Nucleus accumbens (tissue), 56 donors: Measurements from ENCODE around the gene TMEM14A.
"Not testable (repeated sequence)": the region's sequence is repeated elsewhere in the genome, so short reads cannot be mapped to it uniquely, and the experiment has no call there.

Experiments
- DNase-seq, 56 donors: peaks; one replicate each; lab custom pipeline; 2025; lab: John Stamatoyannopoulos, UW

Gene TMEM14A

DNA sequence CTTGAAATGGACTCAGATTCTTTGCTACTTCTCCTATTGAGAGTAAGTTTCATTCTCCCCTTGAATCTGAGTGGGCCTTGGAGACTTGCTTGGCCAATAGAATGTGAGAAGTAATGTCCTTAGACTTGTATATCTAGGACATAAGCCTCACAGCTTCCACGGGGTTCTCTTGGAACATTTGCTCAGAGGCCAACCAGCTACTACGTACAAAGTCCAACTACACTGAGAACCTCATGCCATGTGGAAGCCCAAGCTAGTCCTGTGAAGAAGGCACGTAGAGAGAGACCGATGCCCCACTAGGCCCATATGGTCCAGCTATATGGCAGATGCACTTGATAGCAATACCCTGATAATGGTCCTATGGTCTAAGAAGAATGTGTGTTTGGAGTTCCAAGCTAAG is 22.9 kb downstream of the TMEM14A start:
- no peak for DNase-seq

DNA sequence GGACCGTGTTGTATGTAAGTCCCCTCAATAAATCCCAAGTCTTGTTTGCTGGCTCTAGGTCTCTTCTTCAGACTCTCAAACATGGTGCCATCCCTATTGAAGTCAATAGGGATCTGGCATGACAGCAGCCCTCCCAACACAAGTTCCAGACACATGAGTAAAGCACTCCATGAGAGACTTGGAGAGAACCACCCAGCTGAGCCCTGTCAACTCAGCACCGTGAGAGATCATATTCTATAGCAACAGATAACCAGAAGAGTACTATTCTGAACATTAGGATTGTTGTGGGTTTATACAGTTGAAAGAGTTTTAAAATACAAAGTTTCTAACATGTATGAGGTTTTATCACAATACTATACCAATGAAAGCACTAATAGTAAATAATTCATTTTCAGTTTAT is 23.5 kb downstream of the TMEM14A start:
- no peak for DNase-seq

DNA sequence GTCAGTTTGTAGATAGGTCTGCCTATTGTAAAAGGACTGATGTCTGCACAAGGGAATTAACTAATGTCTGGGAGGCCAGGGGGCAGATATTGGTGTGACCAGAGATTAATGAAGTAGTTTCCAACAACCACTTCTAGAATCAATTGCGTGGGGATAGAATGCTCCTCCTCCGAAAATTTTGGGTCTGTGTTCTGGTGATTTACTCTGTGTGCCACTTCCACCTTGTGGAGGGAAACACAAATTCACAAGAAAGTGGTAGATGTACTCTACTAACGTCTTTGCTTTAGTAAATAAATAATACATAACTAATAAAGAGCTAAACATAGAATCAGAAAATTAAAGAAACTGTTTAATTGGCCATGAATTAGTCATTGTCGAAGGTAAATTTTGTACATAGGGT is 25.5 kb downstream of the TMEM14A start:
- no peak for DNase-seq

DNA sequence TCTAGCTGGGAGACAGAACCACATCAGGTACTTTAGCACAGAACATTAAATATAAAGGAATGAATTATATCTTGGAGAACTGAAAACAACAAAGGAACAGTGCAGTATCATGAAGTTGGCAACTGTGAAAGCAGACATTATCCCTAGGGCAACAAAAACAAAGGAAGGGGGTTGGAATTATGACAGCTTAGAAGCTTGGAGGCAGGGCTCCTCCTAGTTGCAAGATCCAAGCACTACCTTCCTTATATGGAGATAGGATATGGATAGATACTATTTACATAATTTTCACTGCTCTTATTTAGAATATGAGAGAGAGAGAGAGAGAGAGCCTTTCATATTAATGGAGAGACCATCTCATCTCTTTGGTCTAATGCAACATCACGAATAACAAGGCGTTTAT is 27.0 kb downstream of the TMEM14A start:
- DNase-seq, result no peak

DNA sequence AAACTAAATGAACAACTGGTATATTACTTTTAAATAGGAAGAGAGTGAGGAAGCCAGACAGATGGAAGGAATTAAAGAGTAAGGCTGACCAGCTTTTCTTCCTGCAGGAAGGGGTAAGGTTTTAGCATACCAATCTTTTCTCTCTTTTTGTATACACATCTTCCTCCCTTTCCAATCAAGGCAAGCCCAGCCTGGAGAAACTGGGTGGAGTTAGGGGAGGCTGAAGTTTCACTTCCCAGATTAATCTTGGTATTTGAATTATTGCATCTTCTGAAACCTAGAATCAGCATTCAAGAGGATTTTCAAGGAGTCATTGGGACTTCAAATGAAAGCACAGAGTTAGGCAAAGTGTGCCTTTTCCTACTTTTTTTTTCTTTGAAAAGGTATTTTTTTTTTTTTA is 33.1 kb downstream of the TMEM14A start:
- DNase-seq, result no peak

DNA sequence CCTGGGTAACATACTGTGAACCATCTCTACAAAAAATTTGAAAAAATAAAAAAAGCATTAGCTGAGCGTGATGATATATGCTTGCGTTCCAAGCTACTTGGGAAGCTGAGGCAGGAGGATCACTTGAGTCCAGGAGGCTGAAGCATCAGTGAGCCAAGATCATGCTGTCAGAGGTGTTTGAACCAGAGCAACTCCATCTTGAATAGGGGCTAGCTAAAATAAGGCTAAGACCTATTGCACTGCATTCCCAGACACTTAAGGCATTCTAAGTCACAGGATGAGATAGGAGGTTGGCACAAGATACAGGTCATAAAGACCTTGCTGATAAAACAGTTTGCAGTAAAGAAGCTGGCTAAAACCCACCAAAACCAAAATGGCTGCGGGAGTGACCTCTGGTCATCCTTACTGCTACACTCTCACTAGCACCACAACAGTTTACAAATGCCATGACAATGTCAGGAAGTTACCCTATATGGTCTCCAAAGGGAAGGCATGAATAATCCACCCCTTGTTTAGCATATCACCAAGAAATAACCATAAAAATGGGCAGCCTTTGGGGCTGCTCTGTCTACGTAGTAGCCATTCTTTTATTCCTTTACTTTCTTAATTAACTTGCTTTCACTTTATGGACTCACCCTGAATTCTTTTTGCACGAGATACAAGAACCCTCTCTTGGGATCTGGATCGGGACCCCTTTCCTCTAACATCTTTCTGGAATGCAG is 34.0 kb downstream of the TMEM14A start:
- not testable (repeated sequence) for DNase-seq

DNA sequence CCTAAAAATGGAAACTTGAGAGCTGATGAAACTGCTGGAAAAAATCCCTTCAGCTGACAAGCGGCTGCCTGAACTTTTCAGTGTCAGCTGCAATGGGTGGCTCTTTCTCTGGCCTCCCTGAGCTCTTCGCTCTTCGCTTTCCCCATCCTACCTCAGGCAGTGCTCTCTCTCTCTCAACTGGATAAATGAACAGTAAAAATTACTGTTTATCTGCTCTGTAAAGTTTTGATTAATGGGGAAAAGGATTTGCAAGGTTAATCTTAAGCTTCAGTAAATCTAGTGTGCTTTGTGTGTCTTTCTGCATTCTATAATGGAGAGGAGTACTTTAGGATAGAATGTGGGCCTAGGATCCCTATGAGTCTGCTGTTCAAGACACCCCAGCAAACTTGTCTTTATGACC is 35.1 kb downstream of the TMEM14A start:
- no peak for DNase-seq

DNA sequence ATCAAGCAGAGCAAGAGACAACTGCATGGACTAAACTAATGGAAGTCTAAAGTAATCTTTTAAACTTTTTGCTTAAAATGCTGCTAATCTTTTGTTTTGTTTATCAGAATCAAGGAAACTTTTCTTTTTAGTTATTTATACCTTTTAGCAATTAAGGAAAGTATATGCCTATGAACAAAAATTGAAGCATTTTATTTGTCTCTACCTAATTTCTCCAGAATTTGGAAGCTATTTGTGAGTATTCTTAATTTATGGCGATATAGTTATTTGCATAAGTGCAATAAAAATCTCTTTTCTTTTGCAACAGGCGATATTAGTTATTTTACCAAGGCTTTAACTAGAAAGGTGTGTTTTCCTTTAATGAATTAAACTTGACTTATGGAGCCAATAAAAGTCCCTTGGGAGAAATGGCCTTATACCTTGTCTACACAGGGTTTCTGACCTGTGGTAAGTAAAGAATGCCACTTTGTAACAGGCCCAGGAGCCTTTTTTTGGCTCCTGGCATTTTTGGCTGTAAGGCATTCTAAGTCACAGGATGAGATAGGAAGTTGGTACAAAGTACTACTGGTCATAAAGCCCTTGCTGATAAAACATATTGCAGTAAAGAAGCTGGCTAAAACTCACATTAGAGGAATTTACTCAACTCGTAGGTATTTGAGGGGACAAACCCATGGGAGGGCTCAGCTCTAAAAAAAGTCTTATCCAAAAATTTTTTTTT is 37.2 kb downstream of the TMEM14A start:
- no peak for DNase-seq

DNA sequence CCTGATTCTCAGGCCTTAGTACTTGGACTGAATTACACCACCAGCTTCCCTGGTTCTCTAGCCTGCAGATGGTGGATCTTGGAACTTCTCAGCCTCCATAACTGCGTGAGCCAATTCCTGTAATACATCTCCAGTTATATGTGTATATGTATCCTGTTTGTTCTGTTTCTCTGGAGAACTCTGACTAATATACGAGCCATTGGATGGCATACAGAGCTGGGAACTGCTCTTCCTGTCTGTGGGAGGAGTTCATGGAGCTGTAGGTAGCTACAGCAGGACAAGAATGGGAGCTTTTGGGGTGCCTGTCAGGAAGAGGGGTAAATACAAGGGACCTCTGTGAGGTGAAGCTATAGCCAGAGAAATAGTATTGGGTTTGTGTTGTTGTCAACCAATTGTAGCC is 41.2 kb downstream of the TMEM14A start:
- no peak for DNase-seq

DNA sequence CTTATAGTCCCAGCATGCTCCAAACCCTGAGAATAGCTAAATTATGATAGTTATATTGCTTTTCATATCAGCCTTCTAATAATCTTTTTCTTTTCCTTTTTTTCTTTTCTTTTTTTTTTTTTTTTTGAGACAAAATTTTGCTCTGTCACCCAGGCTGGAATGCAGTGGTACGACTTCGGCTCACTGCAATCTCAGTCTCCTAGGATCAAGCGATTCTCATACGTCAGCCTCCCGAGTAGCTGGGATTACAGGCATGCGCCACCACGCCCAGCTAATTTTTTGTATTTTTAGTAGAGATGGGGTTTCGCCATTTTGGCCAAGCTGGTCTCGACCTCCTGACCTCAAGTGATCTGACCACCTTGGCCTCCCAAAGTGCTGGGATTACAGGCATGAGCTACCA is 43.8 kb downstream of the TMEM14A start:
- not testable (repeated sequence) for DNase-seq

DNA sequence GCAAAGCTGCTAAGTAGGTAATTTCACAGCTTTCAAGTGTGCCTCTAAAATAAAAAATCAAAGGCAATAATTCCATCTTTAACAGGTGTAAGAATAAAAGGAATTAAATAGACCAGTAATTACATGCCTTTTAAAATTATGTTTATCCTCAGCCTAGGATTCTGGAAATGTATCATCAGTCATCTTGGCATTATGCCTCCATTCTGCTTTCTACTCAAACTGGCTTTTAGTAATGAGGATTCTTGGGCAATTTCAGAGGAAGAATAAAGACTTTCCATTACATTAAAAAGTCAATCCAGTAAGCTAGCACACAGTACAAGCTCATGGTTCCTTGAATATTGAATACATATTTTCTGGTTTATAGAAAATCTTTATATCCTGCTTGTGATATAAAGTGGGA is 47.6 kb downstream of the TMEM14A start:
- DNase-seq, result no peak

DNA sequence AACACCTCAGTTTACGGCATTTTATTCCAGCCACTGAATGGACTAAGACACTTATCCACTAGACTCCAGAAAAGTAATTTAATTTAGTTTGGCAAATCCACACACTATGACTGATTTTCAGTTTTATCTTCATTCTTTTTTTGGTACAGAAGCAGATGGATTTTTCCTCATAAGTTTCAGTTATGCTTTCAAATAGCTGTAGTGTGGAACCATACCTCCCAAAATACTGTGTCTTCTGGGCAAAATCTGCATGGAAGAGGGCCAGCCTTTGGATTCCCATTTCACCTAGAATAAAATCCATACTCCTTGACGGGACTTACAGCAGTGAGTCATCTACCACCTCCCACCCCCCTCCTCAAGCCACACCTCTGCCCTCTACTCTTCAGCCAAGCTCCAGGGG is 49.4 kb downstream of the TMEM14A start:
- DNase-seq, result no peak

DNA sequence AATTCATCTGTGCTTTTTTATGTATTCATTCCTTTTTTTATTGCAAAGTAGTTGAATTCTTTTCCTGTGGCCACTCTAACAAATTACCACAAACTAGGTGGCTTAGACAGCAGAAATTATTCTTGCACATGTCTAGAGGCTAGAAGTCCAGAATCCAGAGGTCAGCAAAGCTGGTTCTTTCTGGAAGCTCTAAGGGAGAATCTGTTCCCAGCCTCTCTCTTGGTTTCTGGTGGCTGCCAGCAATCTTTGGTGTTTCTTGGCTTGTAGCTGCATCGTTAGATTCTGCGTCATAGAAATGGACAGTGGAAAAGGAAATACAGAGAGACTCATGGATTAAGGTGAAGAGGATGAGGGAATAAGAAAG is 53.1 kb downstream of the TMEM14A start:
- DNase-seq, result no peak

DNA sequence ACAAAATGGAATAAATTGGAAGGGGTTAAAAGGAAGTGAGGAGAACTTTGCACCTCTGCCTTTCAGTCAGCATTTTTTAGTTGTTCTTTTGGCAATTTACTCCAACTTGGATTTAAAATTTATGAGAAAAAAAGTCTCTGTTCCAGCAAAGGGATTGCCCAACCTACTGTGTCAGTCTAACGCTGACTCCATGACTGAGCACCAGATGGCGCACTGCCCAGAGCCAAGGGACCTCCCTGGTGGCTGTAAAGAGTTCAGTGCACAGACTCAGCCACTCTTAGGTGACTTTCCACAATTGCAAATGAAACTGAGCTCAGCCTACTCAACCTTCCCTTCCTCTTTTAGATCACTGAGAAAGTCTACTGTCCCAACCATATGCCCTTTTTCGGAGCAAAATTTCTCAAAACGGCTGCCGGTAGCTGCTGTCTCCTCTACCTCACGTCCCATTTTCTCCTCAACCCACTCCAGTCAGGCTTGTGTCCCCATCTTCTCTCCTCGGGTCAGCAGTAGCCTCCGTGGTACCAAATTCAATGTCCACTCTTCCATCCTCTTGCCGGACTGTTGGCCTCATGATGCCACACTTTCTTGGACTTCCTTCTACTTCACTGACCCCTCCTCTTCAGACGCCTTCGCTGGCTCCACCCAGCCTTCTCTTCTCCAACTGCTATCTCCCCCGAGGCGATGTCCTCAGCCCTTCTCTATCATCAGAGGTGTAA is 53.7 kb downstream of the TMEM14A start:
- peak in 16 of 56 donors; percentile 0 to 48 (median 6) for DNase-seq

DNA sequence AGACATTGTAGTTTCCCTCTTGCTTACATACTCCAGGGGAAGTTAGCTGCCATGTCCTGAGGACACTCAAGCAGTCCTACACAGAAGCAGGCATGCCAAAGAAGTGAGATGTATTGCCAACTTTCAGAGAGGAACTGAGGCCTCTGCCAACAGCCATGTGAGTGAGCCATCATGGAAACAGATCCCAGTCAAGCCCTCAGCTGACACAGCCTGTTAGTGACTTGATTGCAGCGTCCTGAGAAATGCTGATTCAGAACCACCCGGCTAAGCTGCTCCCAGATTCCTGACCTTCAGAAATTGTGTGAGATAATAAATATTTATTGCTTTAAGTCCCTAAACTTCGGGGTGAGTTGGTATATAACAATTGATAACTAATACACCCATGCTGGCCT is 54.2 kb downstream of the TMEM14A start:
- no peak for DNase-seq

DNA sequence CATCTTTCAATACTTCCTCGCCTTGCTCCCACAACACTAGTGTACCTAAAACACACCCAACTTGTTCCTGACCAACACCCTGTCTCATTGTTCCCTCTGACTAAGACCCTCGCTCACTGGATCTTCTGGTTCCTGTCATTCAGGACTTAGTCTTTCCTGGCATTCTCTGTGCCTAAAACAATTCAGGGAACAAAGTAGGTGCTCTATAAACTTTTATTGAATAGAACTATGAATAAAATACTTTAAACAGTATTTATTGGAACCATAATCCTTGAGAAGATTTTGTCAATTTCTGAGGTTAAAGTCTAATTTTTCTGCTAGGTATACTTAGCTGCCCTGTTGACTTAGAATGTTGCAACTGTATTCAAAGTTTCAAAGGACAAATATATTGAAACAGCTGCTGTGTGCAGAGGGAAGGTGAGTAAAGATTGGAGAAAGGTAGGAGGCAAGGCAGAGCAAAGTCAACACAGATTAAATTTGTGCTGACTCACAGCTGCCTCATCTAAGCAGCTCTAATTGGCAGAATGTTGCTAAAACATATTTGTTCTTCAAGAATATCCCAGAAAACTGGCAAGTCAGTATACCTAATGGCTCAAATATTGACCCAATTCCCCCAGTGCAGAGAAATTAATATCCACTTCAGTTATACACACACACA is 54.8 kb downstream of the TMEM14A start:
- DNase-seq, result peak in 3 of 56 donors; percentile 3 to 17 (median 9)

DNA sequence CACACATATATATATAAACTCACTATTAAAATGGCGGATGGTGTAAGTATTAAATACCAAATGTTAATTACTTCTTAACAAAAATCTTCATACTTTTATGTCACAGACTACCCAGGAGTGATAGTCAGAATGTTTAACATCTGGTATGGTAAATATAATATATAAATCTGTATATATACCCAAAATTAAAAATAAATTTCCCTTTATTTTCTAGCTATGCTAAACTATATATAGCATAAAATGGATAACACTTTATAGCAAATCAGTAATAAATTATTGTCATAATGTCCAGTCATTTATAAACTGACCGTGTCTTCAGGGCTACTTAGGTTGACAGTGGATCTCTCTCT is 55.3 kb downstream of the TMEM14A start:
- no peak for DNase-seq

DNA sequence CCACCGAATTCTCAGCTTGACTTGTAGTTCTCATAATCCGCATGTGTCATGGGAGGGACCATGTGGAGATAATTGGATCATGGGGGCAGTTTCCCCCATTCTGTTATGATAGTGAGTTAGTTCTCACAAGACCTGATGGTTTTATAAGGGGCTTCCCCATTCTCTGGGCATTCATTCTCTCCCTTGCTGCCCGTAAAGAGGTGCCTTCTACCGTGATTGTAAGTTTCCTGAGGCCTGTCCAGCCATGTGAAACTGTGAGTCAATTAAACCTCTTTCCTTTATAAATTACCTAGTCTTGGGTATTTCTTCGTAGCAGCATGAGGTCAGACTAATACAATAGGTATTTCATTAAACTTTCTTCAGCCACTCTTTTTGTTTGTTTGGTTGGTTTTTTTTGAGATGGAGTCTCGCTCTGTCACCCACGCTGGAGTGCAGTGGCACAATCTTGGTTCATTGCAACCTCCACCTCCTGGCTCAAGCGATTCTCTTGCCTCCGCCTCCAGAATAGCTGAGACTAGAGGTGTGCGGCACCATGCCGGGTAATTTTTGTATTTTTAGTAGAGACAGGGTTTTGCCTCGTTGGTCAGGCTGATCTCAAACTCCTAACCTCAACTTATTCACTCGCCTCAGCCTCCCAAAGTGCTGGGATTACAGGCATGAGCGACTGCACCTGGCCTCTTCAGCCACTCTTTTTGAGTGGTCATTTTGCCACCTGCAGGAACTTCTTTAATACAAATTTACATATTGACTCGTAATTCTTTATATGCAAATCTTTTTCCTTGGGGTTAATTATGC is 56.0 kb downstream of the TMEM14A start:
- no peak for DNase-seq

DNA sequence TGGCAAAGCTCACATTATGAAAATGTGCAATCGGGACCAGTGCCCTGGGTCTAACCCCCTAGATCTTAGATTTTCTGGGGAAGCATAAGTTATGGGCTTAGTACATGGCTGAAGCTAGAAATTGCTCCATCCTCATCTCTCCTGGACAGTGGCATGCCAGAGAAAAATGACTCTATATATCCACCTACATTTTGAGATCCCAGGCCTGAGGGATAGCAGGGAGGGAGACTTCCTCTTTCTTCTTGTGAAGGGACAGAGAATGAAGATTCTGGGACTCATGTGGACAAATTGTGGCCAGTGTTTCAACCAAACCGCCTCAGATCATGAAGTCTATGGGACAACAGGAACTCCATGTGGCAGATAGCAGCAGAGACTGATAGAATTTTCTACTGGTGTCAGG is 57.0 kb downstream of the TMEM14A start:
- no peak for DNase-seq

DNA sequence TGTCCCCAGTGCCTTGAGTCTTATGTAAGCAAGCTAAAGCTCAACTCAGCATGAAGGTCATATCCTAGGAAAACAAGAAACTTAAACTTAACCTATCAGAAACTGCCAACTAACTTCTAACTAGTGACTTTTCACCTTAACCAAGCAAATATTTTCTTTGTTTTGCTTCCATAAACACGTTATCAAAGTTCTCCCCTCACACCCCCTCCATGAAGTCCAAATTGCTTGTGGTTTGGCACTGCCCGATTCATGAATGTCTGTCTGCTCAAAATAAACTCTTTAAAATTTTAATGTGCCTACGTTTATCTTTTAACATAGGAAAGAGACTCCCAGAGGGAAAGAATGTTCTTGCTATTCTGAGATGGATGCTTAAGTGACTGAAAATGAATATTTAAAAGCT is 57.5 kb downstream of the TMEM14A start:
- DNase-seq, result no peak

DNA sequence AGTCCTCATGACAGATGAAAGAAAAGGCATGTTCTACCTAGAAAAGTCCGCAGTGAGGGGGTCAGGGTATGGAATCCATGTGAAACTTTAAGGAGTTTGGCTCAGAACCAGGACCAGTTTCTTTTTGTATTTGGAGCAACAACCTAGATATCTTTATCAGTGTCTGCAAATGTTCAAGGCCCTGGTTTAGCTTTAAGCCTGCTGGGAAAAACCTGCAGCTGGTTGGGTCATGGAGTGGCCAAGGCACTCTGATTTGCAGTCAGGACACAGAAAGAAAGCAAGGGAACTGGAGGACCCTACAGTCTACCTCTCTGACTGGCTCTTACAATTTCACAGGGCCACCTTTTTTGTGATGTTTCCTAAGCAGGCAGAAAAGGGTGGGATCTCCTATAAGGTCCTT is 58.7 kb downstream of the TMEM14A start:
- no peak for DNase-seq
